Hepatic stellate cell (primary cell): ENCODE results near the gene SHE.
A peak's percentile ranks its signal among the peaks of the same experiment; 100 is the strongest.
"Not testable (repeated sequence)": the region's sequence is repeated elsewhere in the genome, so short reads cannot be mapped to it uniquely, and the experiment has no call there.

ENCODE experiments used
- DNase-seq: peaks from one replicate; pipeline ENCODE4 v3.0.0; 2011; ENCODE audit warnings: low spot score

The SHE gene

DNA sequence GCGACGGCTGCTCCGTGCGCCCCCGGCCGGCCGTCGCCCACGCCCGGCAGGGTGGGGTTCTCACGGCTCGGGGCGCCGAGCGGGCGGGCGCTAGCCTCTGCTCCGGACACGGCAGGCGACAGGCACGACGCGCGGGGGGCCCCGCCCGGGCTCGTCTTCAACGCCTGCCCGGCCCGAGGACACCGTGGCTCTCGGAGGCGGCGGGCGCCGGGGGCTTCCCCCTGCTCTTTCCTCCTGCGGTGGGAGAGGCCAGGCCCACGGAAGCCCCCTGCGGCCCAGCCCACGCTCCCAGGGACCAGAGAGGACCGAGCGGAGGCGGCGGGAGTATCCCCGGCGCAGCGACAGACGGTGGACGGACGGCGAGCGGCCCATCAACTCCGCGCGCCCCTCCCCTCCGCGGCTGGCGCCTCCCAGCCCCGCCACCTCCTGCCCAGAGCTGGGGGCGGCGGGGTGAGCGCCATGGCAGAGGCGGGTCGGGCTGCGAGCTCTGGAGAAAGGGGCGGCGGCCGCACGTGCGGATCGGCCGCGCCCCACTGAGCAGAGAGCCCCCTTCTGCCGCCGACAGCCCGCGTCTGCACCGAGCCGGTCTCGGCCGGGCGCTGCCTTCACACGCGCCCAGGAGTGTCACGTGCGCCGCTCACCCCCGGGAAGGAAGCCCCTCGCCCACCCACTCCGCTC is at the start of gene SHE, which contains the start of gene TDRD10:
Gene SHE, minus strand, starts transcription at position 347 of the 678 bp plus-strand sequence. CDS start 386 bp downstream, outside the sequence.
Gene TDRD10, plus strand, starts transcription at position 154 of the 678 bp plus-strand sequence. CDS start 4,685 bp downstream, outside the sequence.
- DNase-seq, result no peak

DNA sequence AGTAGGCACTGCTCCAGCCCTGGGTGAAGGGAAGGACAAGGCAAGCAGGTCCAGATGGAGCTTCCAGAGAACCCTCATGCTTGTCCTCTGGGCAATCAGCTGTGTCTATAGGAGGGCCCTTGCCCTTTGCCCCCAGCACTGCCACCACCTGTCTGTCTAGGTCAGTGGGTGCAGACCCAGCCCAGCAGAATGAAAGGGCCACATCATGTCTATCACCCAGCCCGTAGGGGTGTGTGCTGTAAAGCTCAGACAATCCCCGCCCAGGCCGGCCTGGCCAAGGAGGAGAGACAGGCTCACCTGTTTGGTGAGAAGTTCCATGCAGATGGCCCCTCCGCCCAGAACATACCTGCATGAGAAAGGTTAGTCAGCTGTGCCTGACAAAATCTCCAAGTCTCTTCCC is 49.3 kb upstream of the SHE start:
- DNase-seq, result no peak

DNA sequence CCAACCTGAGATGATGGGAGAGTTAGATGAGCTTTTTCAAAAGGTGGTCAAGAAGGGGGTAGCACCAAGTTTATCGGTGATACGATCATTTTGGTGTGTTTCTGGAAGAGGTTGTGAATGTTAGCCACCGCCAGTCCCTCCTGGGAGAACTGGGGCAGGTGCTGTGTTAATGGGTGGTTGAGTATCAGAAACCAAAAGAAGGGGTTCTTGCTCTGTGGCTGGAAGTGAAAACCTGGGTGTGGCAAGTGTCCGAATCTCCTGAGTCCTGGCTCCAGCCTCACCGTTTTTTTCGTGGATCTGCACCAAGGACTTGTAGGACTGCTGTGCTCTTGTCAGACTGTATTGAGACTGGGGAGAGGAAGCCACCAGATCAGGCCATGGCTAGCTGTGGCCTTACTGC is 48.4 kb upstream of the SHE start:
- no peak for DNase-seq

DNA sequence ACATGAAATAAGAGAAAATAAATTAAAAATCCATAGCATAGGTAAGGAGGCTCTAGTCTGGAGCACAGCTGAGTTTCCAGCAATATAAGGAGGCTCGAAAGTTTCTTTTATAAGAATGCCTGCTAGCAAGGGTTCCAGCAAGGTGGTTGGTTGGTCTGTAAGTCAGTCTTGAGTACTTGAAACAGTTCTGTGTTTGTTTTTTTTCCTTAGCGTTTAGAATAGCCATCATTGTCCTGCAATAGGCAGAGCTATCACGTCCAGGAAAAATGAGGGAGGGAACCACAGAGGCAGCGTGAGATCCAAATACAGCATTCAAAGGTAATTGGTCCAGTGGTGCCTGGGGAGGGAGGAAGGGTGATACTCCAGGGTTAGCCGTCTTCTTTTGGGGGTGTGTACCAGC is 47.9 kb upstream of the SHE start:
- DNase-seq, result no peak

DNA sequence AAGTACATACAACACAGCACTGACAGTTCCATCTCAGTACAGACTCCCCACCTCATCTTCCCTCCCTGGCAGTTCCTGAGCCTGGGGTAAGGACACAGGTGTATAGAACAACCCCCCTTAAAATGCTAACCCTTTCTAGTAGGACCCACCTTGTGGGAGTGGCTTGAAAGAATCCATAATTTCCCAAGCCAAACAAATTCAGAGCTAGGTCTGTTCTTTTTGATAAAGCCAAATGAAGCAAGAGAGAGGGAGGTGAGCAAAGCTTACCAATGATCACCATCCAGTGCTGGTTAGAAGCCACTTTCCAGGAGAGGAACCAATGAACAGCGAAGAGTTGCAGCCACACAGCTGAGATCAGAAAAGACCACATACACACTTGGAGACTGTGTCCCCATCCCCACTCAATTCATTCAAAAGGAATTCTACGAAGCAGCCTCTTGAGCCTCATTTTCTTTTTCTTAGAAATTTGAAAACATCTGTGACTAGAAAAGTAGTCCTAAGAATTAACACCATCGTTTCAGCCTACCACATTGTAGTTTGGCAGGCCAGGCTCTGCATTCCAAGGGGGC is 47.1 kb upstream of the SHE start:
- no peak for DNase-seq

DNA sequence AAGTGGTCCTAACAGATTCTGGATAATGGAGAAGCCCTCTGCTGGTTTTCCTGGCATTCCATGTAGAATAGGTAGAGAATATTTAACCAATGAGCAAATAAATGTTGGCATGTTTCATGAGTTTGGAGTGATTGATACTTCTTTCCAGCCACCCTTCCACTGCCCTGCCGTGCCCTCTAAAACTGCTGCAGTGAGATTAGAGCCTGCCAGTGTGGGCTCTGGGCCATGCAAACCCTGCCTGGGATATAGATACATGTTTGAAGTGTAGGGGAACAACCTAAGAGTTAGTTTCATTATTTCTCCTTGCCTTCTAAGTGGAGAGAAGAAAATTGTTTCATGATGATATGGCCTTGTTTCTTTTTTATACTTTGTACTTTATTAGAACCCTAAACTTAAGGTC is 45.8 kb upstream of the SHE start:
- DNase-seq, result no peak

DNA sequence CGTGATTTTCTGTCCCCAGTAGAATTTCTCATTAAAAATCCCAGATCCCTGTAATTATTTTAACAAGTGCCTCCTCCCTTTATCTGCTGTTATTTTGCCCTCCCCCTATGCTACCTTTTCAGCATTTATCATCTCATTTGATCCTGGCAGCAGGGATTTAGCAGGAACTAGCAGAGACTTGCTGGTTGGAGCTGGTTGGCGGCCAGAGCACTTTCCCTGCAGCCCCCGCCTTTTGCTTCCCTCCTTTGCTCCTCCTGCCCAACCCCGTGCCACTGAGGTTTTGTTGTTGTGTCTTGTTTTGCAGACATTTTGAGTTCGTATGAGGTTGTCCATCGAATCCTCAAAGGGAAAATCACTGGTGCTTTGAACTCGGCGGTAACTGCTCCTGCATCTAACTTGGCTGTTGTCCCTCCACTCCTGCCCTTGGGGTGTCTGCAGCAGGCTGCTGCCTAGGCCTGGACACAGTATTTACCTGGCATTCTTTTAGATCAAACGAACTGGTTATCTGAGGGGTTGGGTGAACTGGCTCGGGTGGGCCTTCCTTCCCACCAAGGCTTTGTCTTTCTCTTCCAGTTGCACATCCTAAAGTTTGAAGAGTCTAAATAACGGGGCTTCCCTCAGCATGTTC is 45.0 kb upstream of the SHE start:
- no peak for DNase-seq

DNA sequence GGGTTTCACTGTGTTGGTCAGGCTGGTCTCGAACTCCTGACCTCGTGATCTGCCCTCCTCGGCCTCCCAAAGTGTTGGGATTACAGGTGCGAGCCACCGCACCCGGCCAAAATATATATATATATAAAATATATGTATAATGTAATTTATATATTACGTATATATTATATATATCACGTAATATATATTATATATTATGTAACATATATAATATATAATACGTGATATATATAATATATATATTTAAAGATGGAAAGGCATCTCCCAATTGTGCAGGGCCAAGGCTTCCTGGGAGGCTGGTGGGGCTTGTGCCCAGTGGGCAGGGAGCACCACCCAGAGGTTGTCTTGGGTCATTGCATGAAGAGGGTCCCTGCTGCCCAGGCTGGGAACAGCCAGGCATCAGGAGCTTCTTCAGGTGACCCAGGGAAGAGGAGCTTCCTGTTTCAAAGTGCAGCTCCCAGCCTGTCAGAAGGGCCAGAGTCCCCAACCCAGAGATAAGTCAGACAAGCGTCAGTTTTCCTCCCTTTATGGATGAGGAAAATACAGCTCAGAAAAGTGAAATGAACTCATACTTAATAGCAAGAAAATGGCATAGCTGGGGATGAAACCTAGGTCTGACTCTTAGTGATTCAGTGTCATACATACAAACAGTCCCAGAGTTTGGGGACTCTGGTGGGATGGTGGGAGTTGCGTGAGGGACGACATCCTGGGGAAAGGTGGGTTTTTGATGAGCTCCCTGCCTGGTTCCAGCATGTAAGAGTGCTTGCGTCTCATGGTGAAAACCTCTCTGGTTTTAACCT is 44.3 kb upstream of the SHE start:
- peak; percentile 77 for DNase-seq

DNA sequence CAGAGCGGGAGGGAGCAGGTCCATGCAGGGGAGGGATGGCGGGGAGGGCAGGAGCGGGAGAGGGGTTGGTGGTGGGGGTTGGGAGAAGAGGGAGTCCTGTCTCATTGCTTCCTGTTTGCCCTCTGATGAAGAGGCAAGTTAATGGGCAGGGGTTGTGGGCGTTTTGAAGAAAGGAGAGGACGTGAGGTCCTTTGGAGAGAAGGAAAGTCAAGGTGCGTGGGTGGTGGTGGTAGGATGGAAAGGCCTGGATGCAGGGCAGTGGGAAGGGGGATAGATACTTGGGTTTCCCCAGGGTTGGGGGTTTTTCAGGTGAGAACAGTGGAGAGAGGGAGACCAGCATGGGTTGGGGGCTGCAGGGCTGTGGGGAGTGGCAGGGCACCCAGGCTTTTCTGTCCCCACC is 39.0 kb upstream of the SHE start:
- DNase-seq, result no peak

DNA sequence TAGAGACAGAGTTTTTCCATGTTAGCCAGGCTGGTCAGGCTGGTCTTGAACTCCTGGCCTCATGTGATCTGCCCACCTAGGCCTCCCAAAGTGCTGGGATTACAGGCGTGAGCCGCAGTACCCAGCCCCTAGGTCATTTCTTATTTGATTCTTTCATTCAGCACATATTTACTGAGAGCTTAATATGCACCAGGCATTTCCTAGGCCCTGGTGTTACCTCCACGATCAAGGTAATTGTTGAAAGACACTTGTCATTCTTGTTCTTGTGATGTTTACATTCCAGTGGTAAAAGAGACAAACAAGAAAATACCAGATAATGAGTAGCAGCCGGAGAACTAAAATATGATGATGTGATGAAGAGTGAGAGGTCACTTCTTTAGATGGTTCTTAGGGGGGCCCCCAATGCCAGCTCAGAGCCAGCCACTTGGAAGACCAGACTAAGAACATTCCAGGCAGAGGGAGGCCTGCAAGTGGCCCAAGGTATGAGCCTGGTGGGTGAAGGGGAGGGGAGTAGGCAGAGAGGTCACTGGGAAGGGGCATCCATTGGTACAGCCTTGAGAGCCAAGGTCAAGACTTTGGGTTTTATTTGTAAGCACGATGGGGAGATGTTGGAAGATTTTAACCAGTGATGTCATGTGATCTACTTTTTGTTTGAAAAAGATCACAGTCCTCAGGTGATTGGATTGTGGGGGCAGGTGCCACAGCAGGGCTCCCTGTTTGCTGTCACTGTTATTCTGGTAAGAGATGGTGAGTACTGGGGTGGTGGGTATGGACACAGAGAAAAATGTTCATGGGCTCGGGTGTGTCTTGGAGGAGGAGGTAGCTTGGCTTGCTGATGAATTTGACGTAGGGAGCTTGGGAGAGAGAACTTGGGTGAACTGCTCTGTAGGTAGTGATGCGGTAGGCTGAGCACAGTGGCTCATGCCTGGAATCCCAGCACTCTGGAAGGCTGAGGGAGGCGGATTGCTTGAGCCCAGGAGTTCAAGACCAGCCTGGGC is 37.6 kb upstream of the SHE start:
- no peak for DNase-seq

DNA sequence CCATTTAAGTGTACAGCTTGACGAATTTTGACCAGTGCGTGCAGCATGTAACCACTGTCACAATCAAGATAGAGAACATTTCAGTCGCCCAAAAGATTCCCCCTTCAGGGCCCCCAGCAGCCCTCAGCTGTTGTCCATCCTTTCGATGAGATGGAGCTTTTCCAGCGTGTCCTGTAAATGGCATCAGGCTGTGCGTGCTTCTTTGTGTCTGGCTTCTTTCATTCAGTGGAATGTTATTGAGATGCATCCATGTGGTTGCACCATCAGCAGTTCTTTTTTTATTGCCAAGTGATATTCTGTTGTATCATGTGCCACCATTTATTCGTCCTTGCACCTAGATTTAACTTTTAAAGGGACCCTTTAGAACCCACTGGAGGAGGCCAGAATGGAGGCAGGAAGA is 34.4 kb upstream of the SHE start:
- peak; percentile 29 for DNase-seq

DNA sequence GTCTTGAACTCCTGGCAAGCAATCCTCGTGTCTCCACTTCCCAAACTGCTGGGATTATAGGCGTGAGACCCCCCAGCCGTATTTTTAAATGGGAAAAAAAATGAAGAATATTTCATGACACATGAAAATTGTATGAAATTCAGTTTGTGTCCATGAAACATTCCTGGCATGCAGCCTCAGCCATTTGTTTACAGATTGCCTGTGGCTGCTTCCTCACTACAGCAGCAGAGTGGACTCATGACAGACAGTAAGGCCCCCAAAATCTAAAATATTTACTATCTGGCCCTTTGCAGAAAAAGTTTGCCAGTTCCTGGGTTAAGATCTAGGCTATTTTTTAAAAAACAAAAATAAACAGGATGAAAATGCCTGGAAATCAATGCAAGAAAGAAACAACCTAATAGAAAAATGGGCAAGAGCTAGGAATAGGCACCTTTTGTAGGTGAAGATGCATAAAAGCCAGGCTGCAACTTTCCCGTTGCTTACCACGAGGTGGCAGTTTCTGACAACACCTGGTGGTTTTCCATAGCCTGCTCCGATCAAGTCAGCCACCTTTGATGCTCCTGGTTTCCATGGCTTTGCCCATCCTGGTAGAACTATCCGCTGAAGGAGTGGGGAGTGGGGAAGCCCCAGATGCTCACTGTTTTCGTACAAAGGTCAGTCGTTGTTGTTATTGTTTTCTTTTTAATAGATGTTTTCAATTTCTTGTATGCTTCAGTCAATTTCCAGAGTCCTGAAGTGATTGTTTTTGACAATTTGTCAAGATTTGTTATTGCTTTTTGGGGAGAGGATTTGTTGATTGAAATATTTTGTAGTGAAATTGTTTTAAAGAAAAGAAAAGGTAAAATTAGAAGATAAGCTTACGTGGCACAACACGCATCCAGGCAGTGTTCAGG is 32.0 kb upstream of the SHE start:
- DNase-seq, result no peak

DNA sequence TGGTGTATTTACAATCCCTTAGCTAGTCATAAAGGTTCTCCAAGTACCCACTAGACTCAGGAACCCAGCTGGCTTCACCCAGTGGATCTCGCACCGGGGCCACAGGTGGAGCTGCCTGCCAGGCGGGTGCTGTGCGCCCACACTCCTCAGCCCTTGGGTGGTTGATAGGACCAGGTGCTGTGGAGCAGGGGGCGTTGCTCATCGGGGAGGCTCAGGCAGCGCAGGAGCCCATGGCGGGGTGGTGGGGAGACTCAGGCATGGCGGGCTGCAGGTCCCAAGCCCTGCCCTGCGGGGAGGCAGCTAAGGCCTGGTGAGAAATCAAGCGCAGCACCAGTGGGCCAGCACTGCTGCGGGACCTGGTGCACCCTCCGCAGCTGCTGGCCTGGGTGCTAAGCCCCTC is 29.7 kb upstream of the SHE start:
- DNase-seq, result not testable (repeated sequence)

DNA sequence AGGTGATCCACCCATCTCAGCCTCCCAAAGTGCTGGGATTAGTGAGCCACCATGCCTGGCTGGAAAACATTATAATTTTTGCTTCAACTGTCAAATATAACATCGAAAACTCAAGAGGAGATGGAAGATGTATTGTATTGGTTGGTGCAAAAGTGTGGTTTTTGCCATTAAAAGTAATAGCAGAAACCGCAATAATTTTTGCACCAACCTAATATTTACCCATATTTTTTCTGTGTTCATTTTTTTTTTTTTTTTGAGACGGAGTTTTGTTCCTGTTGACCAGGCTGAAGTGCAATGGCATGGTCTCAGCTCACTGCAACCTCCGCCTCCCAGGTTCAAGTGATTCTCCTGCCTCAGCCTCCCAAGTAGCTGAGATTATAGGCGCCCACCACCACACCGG is 27.1 kb upstream of the SHE start:
- no peak for DNase-seq

DNA sequence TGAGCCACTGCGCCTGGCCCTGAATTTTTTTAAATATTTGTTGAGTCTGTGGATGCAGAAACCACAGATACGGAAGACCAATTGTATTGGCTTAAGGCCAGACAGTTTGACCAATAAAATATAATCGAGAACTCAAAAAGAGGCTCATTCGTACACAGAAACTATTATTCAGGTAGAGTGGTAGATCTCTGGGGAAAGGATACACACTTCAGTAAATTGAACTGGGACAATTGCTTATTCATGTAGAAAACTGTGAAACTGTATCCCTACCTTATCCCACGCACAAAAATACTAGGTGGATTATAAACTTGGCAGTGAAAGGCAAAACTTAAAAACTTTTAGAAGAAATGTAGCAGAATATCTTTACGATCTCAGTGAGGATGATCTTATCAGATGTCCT is 25.0 kb upstream of the SHE start:
- no peak for DNase-seq

DNA sequence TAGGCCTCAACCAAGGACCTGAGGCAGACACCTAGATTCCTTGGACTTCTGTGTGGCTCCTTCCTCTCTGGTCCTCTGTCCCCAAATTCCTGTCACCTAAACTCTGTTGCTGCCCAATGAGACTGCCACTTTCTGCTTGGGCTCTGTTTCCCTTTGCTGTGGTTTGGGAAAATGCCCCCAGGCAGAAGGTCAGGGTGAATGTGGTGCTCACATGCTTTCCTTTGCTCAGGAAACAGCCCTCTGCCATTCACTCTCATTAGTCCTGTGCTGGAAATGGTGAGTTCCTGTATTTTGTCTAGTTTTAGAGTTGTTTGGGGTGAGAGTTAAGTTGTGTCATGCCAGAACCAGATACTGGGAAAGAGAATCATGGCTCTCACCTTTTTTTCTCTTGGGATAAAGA is 22.7 kb upstream of the SHE start:
- no peak for DNase-seq

DNA sequence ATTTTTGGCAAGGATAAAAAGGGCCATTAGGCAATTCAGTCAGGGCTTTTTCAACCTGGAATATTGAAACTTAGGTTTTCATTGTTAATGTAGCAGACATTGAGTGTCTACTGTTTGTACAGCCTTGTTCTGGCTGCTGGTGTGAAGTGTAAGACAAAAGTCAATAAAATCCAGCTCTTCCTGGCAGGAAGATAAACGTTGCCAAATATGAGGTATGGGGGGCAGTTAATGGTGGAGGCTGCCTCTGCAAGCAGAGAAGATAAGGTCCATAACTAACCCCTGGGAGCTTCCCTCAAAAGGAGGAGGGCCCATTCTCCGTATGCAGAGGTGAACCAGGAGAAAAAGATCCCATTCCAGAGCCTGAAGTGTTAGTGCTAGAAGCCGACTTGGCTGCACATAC is 19.5 kb upstream of the SHE start:
- no peak for DNase-seq

DNA sequence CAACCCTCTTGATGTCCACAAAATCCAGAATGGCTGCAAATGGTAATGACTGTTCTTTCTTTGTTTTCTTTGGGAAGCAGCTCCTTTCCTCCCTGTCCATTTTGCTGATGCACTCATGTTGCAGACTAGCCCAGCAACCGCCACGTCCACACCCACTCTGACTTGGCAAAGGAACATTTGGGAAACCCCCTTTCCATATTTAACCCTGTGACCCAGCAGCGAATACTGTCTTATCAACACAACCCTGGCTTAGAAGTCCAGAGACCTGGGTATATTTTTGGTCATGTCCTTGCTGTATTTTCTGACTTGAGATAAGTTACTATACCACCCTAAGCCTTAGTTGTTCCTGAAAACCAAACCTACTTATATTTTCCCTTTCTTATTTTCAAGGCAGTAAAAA is 18.1 kb upstream of the SHE start:
- no peak for DNase-seq

DNA sequence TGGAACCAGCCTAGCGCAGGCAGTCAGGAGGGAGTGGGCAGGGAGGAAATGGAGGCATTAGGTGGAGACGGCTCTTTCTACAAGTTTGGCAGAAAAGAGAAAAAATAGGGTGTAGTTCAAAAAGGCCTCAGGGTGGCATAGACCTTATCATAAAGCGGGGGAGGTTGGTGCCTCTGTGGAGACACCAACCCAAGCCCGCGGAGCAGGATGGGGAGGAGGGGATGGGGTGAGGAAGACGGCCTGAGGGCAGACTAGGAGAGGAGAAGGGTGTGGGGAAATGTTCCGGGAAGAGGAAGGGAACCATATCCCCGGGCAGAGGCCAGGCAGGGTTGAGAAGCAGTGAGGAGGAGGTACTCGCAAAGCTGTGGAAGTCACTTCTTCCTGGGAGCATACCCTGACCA is 17.4 kb upstream of the SHE start:
- no peak for DNase-seq

DNA sequence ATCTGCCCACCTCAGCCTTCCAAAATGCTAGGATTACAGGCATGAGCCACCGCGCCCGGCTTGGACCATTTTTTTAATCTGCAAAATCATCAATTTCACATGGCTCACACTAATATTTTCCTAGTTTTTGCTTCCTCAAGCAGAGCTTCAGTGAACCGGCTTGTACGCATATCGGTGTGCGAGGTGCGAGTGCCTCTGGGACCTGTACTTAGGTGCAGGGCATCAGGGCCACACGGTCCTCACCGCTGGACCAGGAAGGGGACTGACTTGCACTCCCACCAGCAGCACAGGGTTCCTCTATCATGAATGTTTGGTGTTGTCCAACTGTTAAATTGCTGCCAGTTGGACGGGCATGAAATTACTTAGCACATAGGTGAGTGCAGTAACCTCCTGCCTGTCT is 15.4 kb upstream of the SHE start:
- DNase-seq, result no peak
